KG1 (cell line): ENCODE results near the gene SYNPR.

Experiments used
- DNase-seq: peaks from one replicate; lab custom pipeline; 2025; lab: John Stamatoyannopoulos, UW

The SYNPR gene

DNA sequence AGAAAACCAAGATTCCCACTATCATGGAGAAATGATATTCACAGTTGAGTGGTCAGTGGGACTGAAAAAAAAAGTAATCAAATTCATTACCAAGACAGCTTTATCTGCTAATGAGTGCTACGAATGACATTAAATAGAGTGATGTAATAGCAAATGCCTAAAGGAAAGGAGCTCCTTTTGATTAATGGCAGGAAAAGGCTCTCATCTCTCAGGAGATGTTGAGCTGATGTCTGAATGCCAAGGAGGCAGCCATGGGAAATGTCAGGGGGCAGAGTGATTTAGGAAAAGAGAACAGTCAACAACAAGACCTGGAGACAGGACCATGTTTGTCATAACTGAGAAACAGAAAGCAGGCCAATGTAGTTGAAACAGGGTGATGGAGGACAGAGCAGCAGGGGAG lies 277.7 kb downstream of the SYNPR start:
- no peak for DNase-seq

DNA sequence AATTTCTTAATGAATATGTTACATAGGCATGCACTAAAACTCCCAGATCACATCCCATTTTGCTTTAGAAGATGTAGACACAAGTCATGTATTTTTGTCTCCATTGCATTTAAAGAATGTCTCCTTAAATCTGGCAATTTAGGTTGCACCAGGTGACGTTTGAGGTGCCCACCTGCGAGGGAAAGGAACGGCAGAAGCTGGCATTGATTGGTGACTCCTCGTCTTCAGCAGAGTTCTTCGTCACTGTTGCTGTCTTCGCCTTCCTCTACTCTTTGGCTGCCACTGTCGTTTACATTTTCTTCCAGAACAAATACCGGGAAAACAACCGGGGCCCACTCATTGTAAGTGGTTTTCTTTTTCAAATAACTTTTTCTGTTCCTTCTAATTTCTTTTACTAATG lies 278.3 kb downstream of the SYNPR start:
- DNase-seq, result no peak

DNA sequence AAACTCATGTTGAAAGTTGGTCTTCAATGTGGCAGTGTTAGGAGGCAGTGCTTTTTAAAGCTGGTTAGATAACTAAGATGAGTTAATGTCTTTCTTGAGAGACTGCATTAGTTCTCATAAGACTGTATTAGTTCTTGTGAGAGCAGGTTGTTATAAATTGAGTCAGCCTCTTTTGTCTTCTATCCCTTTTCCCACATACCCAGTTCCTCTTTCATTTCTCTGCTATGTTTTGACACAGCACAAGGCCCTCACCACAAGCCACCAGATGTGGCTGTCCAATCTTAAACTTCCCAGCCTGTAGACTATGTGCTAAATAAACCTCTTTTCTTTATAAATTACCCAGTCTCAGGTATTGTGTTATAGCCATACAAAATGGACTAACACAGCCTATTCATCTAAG lies 279.8 kb downstream of the SYNPR start:
- DNase-seq, result no peak

DNA sequence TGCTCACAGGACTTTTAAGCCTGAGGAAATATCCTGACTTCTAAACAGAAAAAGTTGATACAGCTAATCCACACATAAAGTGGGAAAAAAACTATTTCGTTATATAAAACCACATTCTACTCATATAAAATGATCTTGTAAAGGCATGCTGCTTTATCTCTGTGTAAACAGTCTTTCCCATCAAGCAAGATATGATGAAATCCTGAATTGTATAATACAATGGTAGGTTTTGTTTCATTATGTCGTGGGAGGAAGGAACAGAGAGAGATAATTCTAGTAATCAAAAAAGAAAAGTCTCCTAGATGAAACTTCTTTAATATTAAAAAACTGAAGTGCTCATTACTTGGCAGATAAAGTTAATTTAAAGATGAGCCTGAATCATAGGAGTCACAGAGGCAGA lies 281.8 kb downstream of the SYNPR start:
- DNase-seq, result no peak

DNA sequence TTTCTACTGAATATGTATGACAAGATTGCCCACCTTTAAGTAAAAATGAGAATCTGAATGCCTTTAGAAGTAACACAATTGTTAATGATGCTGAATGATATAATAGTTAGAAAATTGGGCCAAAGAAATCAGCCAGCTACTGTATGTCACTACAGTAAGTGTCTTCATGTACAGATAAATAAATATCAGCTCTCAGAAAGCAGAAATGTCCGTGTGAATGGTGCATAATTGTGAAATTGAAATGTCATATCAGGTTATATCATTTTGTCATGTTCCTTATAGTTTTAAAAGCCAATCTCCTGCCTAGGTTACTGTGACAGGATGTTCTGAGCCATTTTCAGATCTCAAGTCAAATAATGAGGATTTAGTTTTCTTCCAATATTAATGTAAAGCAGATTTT lies 283.8 kb downstream of the SYNPR start:
- DNase-seq, result no peak

DNA sequence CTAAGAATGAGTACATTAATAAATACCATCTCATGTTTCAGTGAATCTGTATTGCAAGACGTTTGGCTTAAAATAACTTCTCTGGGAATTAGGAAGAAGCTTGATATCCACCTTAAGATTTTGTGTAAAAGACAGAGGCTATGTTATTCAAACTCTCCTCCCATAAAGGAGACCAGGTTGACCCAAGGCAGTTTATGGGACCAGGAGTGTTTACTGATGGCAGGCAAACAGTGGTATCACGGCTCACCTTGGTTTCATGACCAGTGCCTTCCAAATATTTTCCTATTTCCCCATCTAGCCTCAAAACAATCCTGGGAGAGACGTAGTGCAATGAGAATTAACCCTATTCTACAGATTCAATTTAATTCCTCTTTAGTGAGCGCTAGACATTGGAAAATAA lies 284.2 kb downstream of the SYNPR start:
- DNase-seq, result no peak

DNA sequence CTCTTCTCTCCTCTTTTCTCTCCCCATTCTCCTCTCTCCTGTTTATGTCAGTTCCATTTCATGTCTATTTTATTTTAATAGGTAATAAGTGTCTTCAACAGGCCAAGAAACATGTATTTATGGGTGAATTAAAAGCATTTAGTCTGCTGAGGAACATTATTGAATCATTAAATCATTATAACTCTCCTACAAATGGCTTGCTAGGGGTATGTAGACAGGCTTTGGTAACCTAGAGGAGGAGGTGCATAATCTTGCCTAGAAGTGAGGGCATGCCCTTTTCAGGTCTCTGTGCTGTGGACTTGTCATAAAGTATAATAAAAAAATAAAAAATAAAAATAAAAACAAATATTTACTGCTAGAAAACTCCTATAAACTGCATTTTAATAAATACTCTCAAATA lies 285.5 kb downstream of the SYNPR start:
- no peak for DNase-seq

DNA sequence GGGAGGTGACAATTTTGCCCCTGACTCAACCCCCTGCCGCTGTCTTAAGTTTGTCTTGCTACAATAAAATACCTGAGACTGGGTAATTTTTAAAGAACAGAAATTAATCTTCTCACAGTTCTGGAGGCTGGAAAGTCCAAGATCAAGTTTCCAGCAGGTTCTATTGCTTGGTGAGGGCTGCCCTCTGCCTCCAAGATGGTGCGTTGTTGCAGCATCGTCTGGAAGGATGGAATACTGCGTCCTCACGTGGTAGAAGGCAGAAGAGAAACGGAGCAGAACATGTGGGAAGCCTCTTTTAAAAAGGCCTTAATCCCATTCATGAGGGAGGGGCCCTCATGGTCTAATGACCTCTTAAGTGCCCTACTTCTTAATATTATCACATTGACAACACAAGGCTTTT lies 287.1 kb downstream of the SYNPR start:
- no peak for DNase-seq

DNA sequence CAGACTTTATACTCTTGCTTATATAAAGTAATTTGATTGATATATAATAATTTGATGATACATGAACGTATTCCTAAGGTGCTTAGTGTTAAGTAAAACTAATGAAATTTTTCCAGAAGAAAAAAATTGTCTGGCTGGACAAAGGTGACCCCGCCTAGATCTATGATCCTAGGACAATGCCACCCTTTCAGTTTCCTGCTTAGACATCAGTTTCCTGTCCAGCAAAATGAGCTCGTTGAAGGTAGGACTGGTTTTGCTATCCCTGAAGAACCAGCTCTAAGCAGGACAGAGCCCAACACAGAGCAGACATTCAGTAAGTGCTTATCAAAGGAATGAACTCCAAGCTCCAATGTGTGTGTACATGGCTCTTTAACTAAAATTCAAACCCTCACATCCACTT lies 293.6 kb downstream of the SYNPR start:
- no peak for DNase-seq

DNA sequence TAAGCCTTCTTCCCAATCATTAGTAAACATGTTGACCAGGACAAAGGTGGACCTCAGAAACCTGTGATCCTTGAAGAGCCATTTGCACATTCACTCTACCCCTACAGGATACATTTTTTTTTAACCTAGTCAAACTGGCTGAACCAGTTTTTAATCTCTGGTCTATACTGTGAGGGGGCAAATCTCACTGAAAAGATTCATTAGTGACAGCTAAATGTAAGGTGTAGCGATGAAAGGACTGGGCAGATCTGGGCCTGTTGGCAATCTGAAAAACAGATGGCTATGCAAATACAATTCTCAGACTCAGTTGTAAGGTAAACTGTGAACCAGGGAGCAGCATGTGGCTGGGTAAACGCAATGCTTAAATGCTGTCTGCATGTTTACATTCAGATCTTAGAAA lies 298.7 kb downstream of the SYNPR start:
- no peak for DNase-seq

DNA sequence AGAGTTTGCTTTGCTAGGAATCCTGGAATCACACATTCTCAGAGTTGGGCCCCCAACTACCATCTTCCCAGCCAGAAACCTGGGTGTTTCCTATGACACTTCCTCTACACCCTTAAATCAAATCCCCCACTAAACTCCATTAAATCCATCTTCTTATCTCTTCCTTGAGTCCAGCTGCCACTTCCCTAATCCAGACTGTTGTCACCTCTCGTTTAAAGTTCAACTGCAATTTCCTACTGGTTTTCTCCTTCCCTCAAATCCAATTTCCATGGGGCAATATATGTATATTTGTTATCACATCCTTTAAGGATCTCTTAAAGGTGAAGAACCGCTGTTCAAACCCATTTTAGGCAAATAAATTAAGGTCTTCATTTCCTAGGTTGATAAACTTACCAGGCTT lies 300.8 kb downstream of the SYNPR start:
- DNase-seq, result no peak

DNA sequence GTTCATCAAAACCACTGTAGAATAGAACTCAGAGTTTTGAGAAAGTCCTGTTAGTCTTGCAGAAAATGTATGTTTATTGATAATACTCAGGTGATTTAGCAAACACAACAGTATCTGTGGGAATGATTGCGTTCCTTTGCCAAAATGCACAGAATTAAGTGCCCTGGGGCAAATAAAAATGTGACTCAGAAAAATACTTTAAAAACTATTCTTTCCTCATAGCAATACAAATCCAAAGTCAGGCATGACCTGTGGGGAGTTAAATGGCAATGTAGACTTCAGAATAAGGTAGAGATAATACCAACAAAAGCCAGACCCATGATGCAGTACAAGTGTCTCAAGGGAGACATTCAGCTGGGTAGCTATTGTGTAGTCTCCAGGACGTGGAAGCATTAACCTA lies 302.0 kb downstream of the SYNPR start:
- no peak for DNase-seq

DNA sequence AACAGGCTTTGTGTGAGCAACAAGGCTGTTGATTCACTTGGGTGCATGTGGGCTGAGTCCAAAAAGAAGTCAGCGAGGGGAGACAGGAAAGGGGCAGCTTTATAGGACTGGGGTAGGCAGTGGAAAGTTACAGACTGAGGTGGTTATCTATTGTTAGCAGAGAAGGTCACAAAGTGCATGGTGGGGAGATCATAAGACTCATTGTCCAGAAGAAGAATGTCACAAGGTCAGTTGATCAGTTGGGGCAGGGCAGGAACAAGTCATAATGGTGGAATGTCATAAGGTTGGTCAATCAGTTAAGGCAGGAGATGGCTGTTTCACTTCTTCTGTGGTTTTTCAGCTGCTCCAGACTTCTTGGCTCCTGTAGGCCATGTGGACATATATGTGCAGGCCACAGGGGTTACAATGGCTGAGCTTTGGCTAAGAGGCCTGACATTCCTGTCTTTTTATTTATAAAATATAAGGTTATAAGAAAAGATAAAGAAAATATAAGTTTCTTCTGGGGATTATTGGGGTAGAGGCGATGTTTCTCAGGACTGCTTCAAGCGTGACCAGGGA lies 304.9 kb downstream of the SYNPR start:
- no peak for DNase-seq

DNA sequence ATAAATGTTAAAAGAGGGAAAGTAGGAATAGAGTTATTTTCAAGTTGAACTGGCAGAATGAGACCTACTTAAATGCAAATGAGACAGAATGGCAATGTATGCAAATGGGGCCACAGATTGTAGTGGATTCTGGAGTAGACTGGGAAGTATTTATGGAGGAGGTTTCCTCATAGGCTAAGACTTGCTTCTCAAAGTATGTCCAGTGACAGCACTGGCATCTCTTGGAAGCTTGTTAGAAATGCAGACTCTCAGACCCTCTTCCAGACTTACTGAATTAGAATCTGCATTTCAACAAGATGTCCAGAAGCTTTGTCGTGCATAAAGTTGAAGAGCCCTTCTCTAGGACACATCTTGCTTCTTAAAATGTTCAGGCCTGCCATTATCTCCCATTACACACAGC lies 306.6 kb downstream of the SYNPR start:
- DNase-seq, result no peak

DNA sequence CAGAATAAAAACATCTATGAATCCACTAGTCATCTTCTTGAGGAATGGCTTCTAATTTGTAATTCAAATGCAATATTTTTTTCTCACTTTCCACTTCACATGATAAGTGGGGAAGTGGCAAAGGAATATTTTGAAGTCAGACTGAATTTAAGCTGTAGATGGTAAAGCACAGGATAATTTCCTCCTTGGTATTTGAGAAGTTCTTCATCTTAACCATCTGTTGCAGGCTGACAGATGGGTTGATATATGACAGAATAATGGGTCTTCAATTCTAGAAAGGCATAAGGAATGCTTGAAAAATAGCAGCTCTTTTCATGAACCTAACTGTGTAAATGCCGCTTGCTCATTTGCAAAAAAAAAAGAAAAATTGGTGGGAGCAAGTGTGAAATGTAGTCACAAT lies 307.8 kb downstream of the SYNPR start:
- no peak for DNase-seq

DNA sequence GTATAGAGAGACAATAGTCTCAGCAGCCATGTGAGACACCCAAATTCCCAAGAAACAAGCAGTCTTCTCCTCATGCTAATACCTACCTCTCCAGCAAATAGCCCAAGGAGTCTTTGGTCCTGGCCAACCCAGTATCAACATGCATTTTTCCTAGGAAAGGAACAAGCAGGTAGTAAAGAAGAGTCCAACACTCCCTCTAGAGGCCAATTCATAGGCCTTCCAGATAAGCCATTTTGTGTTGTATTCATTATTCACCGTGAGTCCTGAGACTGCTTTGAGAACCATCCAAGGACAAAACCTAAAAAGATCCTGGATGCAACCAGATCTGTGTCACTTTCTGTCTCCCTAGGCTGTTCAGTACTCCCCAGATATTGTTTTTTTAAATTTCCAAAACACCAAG lies 310.8 kb downstream of the SYNPR start:
- DNase-seq, result no peak

DNA sequence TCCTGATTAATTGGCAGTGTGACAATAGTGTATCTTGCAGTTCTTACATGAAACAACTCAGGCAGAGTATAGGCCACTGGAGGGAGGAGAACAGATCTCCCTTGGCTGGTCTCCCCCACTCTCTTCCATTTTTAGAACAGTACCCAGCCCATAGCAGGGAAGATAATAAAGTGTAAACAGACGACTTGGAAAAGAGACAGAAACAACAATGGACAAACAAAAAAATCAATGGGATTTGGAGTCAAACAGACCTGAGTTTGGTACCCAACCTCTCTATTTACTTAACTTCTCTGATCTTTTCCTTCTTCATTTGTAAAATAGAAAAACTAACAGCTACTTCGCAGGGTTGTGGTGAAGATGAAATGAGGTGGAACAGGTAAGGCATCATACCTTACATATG lies 315.7 kb downstream of the SYNPR start:
- DNase-seq, result no peak

DNA sequence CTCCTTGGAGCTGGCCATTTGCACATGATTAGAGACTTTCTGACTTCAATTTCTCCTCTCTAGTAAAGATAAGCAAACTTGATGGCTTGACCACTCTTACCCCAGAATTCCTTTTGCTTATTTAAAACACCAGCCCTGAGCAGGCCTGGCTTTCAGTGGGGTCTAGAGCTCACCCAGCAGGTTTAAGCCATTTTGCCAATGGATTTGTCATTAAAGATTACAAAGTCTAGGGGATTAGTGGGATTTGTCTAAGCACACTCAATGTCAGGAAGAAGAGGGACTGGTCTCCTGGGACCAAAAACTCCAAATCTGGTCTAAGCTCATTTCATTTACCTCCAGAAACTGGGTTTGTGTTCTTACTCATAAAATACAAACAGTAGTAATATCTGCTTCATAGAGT lies 317.1 kb downstream of the SYNPR start:
- no peak for DNase-seq

DNA sequence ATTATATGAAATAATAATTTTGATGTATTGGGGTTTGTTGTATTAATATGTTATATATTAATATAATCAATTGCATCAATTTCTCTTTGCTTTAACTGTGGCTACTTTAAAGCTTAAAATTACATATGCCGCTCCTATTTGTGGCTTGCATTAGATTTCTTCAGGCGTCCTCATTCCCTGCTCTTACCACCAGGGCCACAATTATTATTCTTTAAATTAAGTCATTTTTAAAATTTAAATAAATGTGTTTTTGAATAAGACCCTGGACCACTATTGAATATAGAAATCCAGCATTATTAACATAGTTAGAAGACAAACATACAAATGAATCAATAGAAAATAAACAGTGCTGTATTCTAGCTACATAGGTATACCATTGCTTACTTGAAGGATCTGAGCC lies 318.9 kb downstream of the SYNPR start:
- no peak for DNase-seq

DNA sequence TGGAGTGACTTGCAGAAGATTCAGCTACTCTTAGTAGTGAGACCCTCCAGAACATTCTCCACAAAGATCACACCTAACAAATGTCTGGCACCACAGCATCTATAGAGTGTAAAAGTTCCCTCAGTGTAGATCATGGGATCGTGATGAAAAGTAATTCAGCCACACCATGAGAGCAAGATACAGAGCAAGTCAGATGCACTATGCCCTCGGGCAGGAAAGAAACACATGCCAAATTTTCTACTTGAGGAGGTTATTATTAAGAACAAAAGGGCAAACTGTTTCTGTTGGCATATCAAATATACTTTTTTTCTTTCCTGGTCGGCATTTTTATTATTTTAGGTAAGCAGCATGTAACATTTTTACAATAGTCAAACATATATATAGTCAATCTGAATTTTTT lies 329.6 kb downstream of the SYNPR start:
- no peak for DNase-seq

DNA sequence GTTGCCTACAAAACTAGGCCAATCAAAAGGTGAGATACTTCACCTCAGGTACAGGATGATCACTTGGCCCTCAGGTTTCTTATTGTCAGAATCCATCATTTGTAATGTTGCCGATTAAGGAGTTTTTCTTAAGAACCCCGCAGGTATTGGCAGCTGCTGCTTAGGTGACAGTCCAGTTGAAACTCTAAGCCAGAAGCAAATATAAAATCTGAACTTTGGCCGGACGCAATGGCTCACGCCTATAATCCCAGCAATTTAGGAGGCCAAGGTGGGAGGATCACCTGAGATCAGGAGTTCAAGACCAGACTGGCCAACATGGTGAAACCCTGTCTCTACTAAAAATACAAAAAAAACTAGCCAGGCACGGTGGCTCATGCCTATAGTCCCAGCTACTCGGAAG lies 331.3 kb downstream of the SYNPR start:
- DNase-seq, result no peak

DNA sequence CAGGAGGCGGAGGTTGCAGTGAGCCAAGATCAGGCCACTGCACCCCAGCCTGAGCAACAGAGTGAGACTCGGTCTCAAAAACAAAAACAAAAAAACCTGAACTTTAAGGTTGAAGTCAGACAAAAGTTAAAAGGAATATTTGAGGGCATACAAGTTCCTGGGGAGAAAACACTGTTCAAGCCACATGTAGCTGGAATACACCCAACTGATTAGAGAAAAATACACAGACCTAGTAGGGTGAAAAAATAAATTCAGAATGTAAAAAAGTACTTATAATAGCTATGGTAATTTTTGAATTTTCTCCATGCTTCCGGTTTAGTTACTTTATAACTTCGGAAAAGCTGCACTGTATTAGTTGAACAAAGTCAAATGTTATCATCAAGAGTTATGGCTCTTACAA lies 331.7 kb downstream of the SYNPR start:
- DNase-seq, result no peak

DNA sequence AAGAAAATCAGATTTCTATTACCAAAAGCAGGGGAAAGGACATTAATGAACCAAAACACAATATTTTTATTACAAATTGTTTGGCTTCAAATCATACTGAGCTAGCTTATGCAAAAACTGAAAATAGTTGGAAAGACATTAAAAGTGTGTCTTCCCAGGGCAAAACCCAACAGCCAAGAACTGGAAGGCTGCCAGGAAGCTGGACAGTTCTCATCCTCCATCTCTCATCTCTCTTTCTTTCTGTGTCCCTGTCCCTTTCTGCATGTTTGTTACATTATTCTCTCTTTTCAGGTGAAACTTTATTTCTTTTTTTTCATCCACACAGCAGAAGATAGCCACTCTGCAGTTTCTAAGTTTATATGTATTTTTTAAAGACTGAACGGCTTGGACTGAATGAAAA lies 333.3 kb downstream of the SYNPR start:
- no peak for DNase-seq

DNA sequence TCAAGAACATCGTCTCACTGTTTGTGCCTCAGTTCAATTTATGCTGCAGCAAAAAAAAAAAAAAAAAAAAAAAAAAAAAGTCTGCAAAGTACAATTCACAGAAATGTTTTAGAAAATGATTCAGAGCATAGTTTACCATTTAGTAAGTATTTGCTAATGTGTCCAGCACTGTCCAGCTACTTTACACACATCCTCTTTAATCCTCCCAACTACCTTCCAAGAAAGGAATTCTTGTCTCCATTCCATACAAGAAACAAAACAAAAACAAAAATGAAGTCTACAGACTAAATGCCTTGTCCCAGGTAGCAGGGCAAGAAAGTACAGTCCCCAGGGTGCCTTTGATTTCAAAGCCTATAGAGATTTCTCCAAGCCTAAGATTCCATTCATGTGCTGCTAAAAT lies 335.5 kb downstream of the SYNPR start:
- DNase-seq, result no peak

DNA sequence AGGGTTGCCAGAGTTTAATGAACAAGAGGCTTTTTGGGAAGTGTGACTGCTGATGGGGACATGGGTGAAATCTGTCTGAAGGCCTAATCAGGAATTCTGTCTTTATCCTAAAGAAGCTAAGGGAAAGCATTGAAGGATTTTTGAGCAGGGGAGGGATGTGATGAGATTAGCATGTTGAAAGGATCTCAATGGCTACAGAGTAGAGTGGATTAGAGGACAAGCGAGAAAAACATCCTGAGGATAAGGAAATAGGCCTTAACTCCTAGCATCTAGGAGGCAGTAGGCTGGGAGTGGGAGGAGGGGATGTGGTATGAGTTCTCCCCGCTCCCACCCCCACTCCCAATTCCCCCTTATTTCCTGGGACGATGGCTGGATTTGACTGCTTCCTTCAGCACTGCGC lies 339.3 kb downstream of the SYNPR start:
- DNase-seq, result no peak
